ENCODE data around the gene DHX16. TPM values are rescaled to one million over a fixed set of nuclear protein-coding genes. Genes with fewer than 3 reads are reported as not detected.
A peak's percentile ranks its signal among the peaks of the same experiment; 100 is the strongest.

The DHX16 gene
- total RNA-seq, 2 experiments from 2014 or later: 15.9 to 16.1 TPM

GRCh38 chr6:30645989-30646388 lies 26.8 kb downstream of the DHX16 start:
- Histone ChIP-seq H3K4me3 (ENCODE audit: low read length) (no peak overlapping the region), H3K36me3 (ENCODE audit: insufficient read depth, low read length) (peaks cover 19% of the 10 kb centered on the region), H3K27ac (ENCODE audit: low read depth in 1 of 2, low read length in 2 of 2) (no peak overlapping the region), H3K9me3 (ENCODE audit: control insufficient read depth in 1 of 2, insufficient read depth in 1 of 2, low read length in 2 of 2) (no peaks in the 10 kb centered on the region), H3K27me3 (ENCODE audit: control insufficient read depth in 1 of 2, insufficient read depth in 2 of 2, low read length in 2 of 2) (no peaks in the 10 kb centered on the region), H3K4me1 (ENCODE audit: insufficient read depth, low read length) (peaks cover 26% of the 10 kb centered on the region)
- Mint-ChIP-seq H3K4me3 (peak overlapping the region; percentile 93), H3K27ac (peak overlapping the region; percentile 89), H3K4me1 (ENCODE audit: low read depth) (peaks cover 26% of the 10 kb centered on the region), H3K9me3 (no peaks in the 10 kb centered on the region), H3K27me3 (no peaks in the 10 kb centered on the region), H3K36me3 (ENCODE audit: low read depth) (peaks cover 52% of the 10 kb centered on the region)
- ChIA-PET POLR2A (interaction anchor here (1.0 to 1.7 kb wide), 3 partner anchors 28 to 76 kb away, joined by 4 to 8 read pairs (median 5); partner anchors contain the start of genes MRPS18B and PPP1R10), CTCF (interaction anchor here (0.8 to 1.5 kb wide), 5 partner anchors 20 to 83 kb away, joined by 3 to 8 read pairs (median 3); partner anchors contain the start of genes ATAT1, DHX16 and MRPS18B)
- no peak for DNase-seq
- intact Hi-C loops (cut with DNase I, micrococcal nuclease): loop anchor here (1.0 to 2.0 kb wide), 2 partner anchors 27 to 29 kb away; partner anchors contain the start of genes DHX16 (in 1 of the 2), MRPS18B (in 1 of the 2) and PPP1R10 (in 1 of the 2)
- no peak for ATAC-seq (ENCODE audit: poor library complexity)
- TF ChIP-seq CTCF (IDR thresholded peaks at IDR 0.05): no peak

GRCh38 chr6:30644769-30645168 lies 28.0 kb downstream of the DHX16 start:
- no peaks in the 10 kb centered on the region for H3K27me3 Mint-ChIP-seq
- H3K9me3 Mint-ChIP-seq: no peaks in the 10 kb centered on the region
- Histone ChIP-seq H3K27ac (ENCODE audit: low read depth in 1 of 2, low read length in 2 of 2) (no peak overlapping the region), H3K9me3 (ENCODE audit: control insufficient read depth in 1 of 2, insufficient read depth in 1 of 2, low read length in 2 of 2) (no peaks in the 10 kb centered on the region), H3K4me3 (ENCODE audit: low read length) (no peak overlapping the region), H3K36me3 (ENCODE audit: insufficient read depth, low read length) (peaks cover 17% of the 10 kb centered on the region), H3K27me3 (ENCODE audit: control insufficient read depth in 1 of 2, insufficient read depth in 2 of 2, low read length in 2 of 2) (no peaks in the 10 kb centered on the region), H3K4me1 (ENCODE audit: insufficient read depth, low read length) (peaks cover 29% of the 10 kb centered on the region)
- ChIA-PET CTCF (interaction anchor here (1.0 kb wide), 1 partner anchor 78 kb away, joined by 3 read pairs; no protein-coding TSS in a partner anchor), POLR2A (no interaction called here)
- peaks cover 35% of the 10 kb centered on the region for H3K4me1 Mint-ChIP-seq (ENCODE audit: low read depth)
- no peak overlapping the region for H3K27ac Mint-ChIP-seq
- H3K36me3 Mint-ChIP-seq (ENCODE audit: low read depth): peaks cover 48% of the 10 kb centered on the region
- intact Hi-C loops (cut with DNase I, micrococcal nuclease): no loop called here
- H3K4me3 Mint-ChIP-seq: no peak overlapping the region
- no peak for DNase-seq
- TF ChIP-seq CTCF (IDR thresholded peaks at IDR 0.05): no peak
- no peak for ATAC-seq (ENCODE audit: poor library complexity)

GRCh38 chr6:30643656-30644055 lies 29.1 kb downstream of the DHX16 start:
- no peaks in the 10 kb centered on the region for H3K9me3 ChIP-seq (ENCODE audit: control insufficient read depth in 1 of 2, insufficient read depth in 1 of 2, low read length in 2 of 2)
- no peak overlapping the region for H3K27ac Mint-ChIP-seq
- CTCF ChIA-PET: no interaction called here
- H3K27me3 ChIP-seq (ENCODE audit: control insufficient read depth in 1 of 2, insufficient read depth in 2 of 2, low read length in 2 of 2): no peaks in the 10 kb centered on the region
- intact Hi-C loops (cut with DNase I, micrococcal nuclease): no loop called here
- H3K4me3 ChIP-seq (ENCODE audit: low read length): no peak overlapping the region
- H3K4me1 ChIP-seq (ENCODE audit: insufficient read depth, low read length): peaks cover 26% of the 10 kb centered on the region
- no peaks in the 10 kb centered on the region for H3K27me3 Mint-ChIP-seq
- TF ChIP-seq CTCF (IDR thresholded peaks at IDR 0.05): no peak
- H3K9me3 Mint-ChIP-seq: no peaks in the 10 kb centered on the region
- peaks cover 35% of the 10 kb centered on the region for H3K4me1 Mint-ChIP-seq (ENCODE audit: low read depth)
- H3K27ac ChIP-seq (ENCODE audit: low read depth in 1 of 2, low read length in 2 of 2): no peak overlapping the region
- no peak overlapping the region for H3K4me3 Mint-ChIP-seq
- DNase-seq (no peak), ATAC-seq (ENCODE audit: poor library complexity) (no peak)
- H3K36me3 ChIP-seq (ENCODE audit: insufficient read depth, low read length): peaks cover 17% of the 10 kb centered on the region
- H3K36me3 Mint-ChIP-seq (ENCODE audit: low read depth): peaks cover 46% of the 10 kb centered on the region
- POLR2A ChIA-PET: no interaction called here
